ENCODE measurements around the gene OR4C11.

The OR4C11 gene, protein sequence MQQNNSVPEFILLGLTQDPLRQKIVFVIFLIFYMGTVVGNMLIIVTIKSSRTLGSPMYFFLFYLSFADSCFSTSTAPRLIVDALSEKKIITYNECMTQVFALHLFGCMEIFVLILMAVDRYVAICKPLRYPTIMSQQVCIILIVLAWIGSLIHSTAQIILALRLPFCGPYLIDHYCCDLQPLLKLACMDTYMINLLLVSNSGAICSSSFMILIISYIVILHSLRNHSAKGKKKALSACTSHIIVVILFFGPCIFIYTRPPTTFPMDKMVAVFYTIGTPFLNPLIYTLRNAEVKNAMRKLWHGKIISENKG

GRCh38 chr11:55607545-55607944, at the start of gene OR4C11:
Gene OR4C11, minus strand, starts transcription at chr11:55607645. Its CDS starts 3,272 bp downstream, at chr11:55604373.
- no peak for TF ChIP-seq CTCF (conservative IDR thresholded peaks at IDR 0.05; ENCODE audit: low read length)
- DNase-seq (ENCODE audit: low read depth) = no peak
- H3K4me3 ChIP-seq (ENCODE audit: low read length) = no peak within 1 kb of the TSS

GRCh38 chr11:55655096-55655495, 47.7 kb upstream of the OR4C11 start:
- no peak for TF ChIP-seq CTCF (conservative IDR thresholded peaks at IDR 0.05; ENCODE audit: low read length)
- DNase-seq (ENCODE audit: low read depth) = no peak
- no peak overlapping the region for H3K4me3 ChIP-seq (ENCODE audit: low read length)

DNA sequence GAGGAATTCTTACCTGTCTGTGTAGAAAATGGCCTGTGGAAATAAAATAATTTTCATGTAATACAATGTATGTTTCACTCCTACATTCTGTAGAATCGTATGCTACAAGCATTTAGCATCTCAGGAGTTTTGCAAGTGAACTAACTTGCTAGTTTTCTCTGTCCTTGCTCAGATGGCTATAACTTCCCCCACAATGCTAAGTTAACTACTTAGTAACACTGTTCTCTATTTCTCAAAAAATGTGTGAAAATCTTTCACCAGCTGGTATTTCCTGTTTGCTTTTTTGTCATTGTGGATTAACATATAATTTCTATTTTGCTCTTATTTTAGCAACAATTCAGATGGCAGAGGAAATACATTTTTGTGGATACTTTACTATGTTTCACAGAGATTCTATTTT, 45.1 kb upstream of the OR4C11 start:
- no peak for TF ChIP-seq CTCF (conservative IDR thresholded peaks at IDR 0.05; ENCODE audit: low read length)
- DNase-seq (ENCODE audit: low read depth) = no peak
- no peak overlapping the region for H3K4me3 ChIP-seq (ENCODE audit: low read length)

- TF ChIP-seq CTCF (conservative IDR thresholded peaks at IDR 0.05; ENCODE audit: low read length) = no peak
- DNase-seq (ENCODE audit: low read depth) = no peak
- no peak within 1 kb of the TSS for H3K4me3 ChIP-seq (ENCODE audit: low read length)
Observed at GRCh38 chr11:55648027-55648426, 40.6 kb upstream of the OR4C11 start, which contains the start of gene OR4S2. Gene OR4S2, plus strand, starts transcription at chr11:55648327. Its CDS starts 2,577 bp downstream, at chr11:55650904.

- DNase-seq (ENCODE audit: low read depth) = no peak
- no peak for TF ChIP-seq CTCF (conservative IDR thresholded peaks at IDR 0.05; ENCODE audit: low read length)
- no peak within 1 kb of the TSS for H3K4me3 ChIP-seq (ENCODE audit: low read length)
Observed at GRCh38 chr11:55634813-55635212, 27.4 kb upstream of the OR4C11 start, which contains the start of gene OR4P4. Gene OR4P4, plus strand, starts transcription at chr11:55635113.

- no peak for TF ChIP-seq CTCF (conservative IDR thresholded peaks at IDR 0.05; ENCODE audit: low read length)
- no peak for DNase-seq (ENCODE audit: low read depth)
- no peak overlapping the region for H3K4me3 ChIP-seq (ENCODE audit: low read length)
Observed at GRCh38 chr11:55624531-55624930, 17.1 kb upstream of the OR4C11 start.

DNA sequence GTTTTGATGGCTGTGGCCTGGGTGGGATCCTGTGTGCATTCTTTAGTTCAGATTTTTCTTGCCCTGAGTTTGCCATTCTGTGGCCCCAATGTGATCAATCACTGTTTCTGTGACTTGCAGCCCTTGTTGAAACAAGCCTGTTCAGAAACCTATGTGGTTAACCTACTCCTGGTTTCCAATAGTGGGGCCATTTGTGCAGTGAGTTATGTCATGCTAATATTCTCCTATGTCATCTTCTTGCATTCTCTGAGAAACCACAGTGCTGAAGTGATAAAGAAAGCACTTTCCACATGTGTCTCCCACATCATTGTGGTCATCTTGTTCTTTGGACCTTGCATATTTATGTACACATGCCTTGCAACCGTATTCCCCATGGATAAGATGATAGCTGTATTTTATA, 34.9 kb downstream of the OR4C11 start:
- no peak for TF ChIP-seq CTCF (conservative IDR thresholded peaks at IDR 0.05; ENCODE audit: low read length)
- no peak for DNase-seq (ENCODE audit: low read depth)
- no peak overlapping the region for H3K4me3 ChIP-seq (ENCODE audit: low read length)

All from AG10803 (cell line).